Amniotic stem cell (primary cell): ENCODE data around the gene PLB1.
A peak's percentile ranks its signal among the peaks of the same experiment; 100 is the strongest.

Experiments used
- DNase-seq: peaks from one replicate; lab custom pipeline; 2025; lab: John Stamatoyannopoulos, UW

Gene PLB1

GRCh38 chr2:28627722-28628480 lies 132.0 kb downstream of the PLB1 start:
- DNase-seq: no peak

GRCh38 chr2:28628506-28628905 lies 132.6 kb downstream of the PLB1 start:
- DNase-seq: no peak

- DNase-seq: no peak
Observed at GRCh38 chr2:28628987-28629386, 133.1 kb downstream of the PLB1 start.

GRCh38 chr2:28629910-28630309 lies 134.1 kb downstream of the PLB1 start:
- DNase-seq: no peak

GRCh38 chr2:28630341-28630740 lies 134.5 kb downstream of the PLB1 start:
- DNase-seq: no peak

- DNase-seq: no peak
Observed at GRCh38 chr2:28631514-28632206, 135.8 kb downstream of the PLB1 start.

- DNase-seq: no peak
Observed at GRCh38 chr2:28632791-28633190, 136.9 kb downstream of the PLB1 start.

GRCh38 chr2:28633204-28633603 lies 137.3 kb downstream of the PLB1 start:
- DNase-seq: no peak

GRCh38 chr2:28633746-28634145 lies 137.9 kb downstream of the PLB1 start:
- DNase-seq: peak; percentile 35

GRCh38 chr2:28635191-28635611 lies 139.3 kb downstream of the PLB1 start:
- no peak for DNase-seq

- no peak for DNase-seq
Observed at GRCh38 chr2:28636491-28636890, 140.6 kb downstream of the PLB1 start.

GRCh38 chr2:28637066-28638047 lies 141.5 kb downstream of the PLB1 start:
- DNase-seq: no peak

GRCh38 chr2:28638102-28638501 lies 142.2 kb downstream of the PLB1 start:
- no peak for DNase-seq

GRCh38 chr2:28639092-28639691 lies 143.3 kb downstream of the PLB1 start:
- DNase-seq: no peak

GRCh38 chr2:28639836-28640235 lies 144.0 kb downstream of the PLB1 start:
- DNase-seq: no peak

GRCh38 chr2:28640260-28640907 lies 144.5 kb downstream of the PLB1 start:
- no peak for DNase-seq

- no peak for DNase-seq
Observed at GRCh38 chr2:28640908-28641300, 145.0 kb downstream of the PLB1 start.

GRCh38 chr2:28642796-28643195 lies 146.9 kb downstream of the PLB1 start:
- DNase-seq: no peak

GRCh38 chr2:28643327-28643726 lies 147.5 kb downstream of the PLB1 start:
- DNase-seq: no peak

- no peak for DNase-seq
Observed at GRCh38 chr2:28643911-28644334, 148.1 kb downstream of the PLB1 start.

GRCh38 chr2:28644760-28645159 lies 148.9 kb downstream of the PLB1 start:
- no peak for DNase-seq
